Right atrium auricular region (tissue), 2 donors: ENCODE measurements around the gene ILK. TPM values are rescaled to one million over a fixed set of nuclear protein-coding genes. Genes with fewer than 3 reads are reported as not detected.

ENCODE experiments used
- DNase-seq: peaks from one replicate; pipeline ENCODE4 v3.0.0-alpha.2; 2019; ENCODE audit warnings: low spot score
- H3K27ac ChIP-seq, 2 donors: fragments of 200-600 bp; sonication (generic); 1 replicate in 1 of 2; 2 replicates in 1 of 2; pipeline ENCODE4 v1.5.1; 2016 to 2019
- H3K27me3 ChIP-seq, 2 donors: fragments of 200-600 bp; sonication (generic); one replicate each; pipeline versions ENCODE4 v1.5.1 to v1.6.0; 2017 to 2019
- H3K36me3 ChIP-seq: fragments of 200-600 bp; sonication (generic); one replicate; pipeline ENCODE4 v1.5.1; 2016
- H3K4me1 ChIP-seq, 2 donors: fragments of 200-600 bp; sonication (generic); one replicate each; pipeline versions ENCODE4 v1.5.1 to v1.6.0; 2017 to 2019
- H3K4me3 ChIP-seq, 2 donors: fragments of 200-600 bp; sonication (generic); 1 replicate in 1 of 2; 2 replicates in 1 of 2; pipeline ENCODE4 v1.5.1; 2017 to 2019; ENCODE audit warnings: mild to moderate bottlenecking in 1 of 2, moderate library complexity in 1 of 2
- H3K9me3 ChIP-seq, 2 donors: fragments of 200-600 bp; sonication (generic); one replicate each; pipeline ENCODE4 v1.5.1; 2019
- total RNA-seq, 2 donors: library from RNA; depleted of rRNA; stranded (reverse); fragments of >200 nt; gene quantifications; one replicate each; pipeline ENCODE4 v1.1.0, GENCODE V29; 2016
- TF ChIP-seq, protein P1 (sequence below), 2 donors: fragments of 200-600 bp; sonication (generic); IDR thresholded peaks; one replicate each; pipeline ENCODE4 v1.5.1; 2019; ENCODE audit warnings: antibody characterized with exemption in 2 of 2

ILK gene
- total RNA-seq, 2 donors from 2014 or later, result 142 to 193 TPM

DNA sequence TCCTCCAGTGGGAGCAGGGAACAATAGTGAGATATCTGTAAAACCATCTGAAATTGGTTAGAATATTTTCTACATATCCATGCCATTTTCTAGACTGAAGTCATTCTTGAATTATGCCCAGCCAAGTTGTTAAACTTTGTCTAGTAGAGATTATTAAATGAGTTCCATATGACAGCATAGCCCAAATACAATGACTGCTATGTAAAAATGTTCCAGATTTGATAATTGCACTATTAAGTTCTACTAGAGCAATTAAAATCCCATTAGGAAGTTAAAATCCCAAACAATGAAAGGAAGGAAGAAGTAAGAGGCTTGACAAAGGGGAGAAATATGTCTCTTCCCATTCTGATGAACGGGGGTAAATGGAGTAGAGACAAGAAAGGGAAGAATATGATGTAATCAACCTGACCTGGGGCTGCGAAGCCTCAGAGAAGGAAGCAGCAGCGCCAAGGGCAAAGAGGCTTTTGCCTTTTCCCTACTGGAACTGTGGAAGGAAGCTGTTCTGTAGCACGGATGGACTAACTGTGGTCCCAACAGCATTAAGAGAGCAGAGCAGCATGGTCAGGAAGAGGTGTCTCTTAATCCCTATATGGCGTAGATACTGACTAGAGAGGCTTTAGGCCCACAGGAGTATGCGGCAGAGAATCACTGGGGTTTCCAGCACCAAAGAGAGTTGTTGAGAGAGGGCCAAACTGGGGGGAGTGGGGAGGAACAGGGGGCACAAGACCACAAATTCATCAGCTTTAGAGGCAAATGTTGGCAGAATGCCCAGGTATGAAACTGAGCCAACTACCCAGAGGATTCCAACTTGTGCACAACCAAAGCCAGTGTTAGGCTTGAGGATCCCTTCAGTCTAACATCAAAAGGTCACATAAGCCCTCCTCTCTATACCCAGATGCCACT lies 26.9 kb upstream of the ILK start:
- Histone ChIP-seq H3K27me3 (no peaks in the 10 kb centered on the region), H3K27ac (peak overlapping the region; percentile 46 to 56), H3K4me3 (no peak overlapping the region), H3K9me3 (no peaks in the 10 kb centered on the region), H3K36me3 (no peaks in the 10 kb centered on the region), H3K4me1 (peaks cover 0 to 14% of the 10 kb centered on the region in 2 donors)
- TF ChIP-seq, protein P1, sequence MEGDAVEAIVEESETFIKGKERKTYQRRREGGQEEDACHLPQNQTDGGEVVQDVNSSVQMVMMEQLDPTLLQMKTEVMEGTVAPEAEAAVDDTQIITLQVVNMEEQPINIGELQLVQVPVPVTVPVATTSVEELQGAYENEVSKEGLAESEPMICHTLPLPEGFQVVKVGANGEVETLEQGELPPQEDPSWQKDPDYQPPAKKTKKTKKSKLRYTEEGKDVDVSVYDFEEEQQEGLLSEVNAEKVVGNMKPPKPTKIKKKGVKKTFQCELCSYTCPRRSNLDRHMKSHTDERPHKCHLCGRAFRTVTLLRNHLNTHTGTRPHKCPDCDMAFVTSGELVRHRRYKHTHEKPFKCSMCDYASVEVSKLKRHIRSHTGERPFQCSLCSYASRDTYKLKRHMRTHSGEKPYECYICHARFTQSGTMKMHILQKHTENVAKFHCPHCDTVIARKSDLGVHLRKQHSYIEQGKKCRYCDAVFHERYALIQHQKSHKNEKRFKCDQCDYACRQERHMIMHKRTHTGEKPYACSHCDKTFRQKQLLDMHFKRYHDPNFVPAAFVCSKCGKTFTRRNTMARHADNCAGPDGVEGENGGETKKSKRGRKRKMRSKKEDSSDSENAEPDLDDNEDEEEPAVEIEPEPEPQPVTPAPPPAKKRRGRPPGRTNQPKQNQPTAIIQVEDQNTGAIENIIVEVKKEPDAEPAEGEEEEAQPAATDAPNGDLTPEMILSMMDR (IDR thresholded peaks at IDR 0.05), result no peak
- DNase-seq, result no peak

DNA sequence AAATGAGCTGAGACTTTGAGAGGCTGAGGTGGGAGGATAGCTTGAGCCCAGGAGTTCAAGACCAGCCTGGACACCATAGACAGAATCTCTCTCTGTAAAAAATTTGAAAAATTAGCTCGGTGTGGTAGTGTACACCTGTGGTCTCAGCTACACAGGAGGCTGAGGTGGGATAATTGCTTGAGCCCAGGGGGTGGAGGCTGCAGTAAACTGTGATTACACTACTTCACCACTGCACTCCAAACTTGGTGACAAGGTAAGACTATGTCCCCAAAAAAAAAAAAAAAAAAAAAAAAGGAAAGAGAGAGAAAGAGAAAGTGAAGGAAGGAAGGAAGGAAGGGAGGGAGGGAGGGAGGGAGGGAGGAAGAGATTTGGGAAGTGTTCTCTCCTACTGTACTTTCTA lies 25.4 kb upstream of the ILK start:
- Histone ChIP-seq H3K4me3 (no peak overlapping the region), H3K27me3 (no peaks in the 10 kb centered on the region), H3K36me3 (no peaks in the 10 kb centered on the region), H3K27ac (no peak overlapping the region), H3K9me3 (peaks cover 0 to 10% of the 10 kb centered on the region in 2 donors), H3K4me1 (peaks cover 0 to 14% of the 10 kb centered on the region in 2 donors)
- DNase-seq, result no peak
- TF ChIP-seq, protein P1 (IDR thresholded peaks at IDR 0.05), result no peak

DNA sequence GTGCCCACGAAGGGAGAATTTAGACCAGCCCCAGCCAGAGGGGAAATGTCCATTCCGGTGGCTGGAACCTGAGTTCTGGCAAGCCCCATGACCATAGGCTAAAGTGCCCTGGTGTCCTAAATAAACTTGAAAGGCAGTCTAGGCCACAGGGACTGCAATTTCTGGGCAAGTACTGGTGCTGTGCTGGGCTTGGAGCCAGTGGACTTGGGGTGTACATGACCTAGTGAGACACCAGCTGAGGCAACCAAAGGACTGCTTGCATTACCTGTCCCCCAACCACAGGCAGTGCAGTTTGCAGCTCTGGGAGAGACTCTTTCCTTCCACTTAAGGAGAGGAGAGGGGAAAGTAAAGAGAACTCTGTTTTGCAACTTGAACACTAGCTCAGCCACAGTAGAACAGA lies 23.9 kb upstream of the ILK start:
- H3K27ac ChIP-seq, result no peak overlapping the region
- peaks cover 5 to 26% of the 10 kb centered on the region in 2 donors for H3K9me3 ChIP-seq
- H3K4me3 ChIP-seq, result no peak overlapping the region
- TF ChIP-seq, protein P1 (IDR thresholded peaks at IDR 0.05), result no peak
- H3K4me1 ChIP-seq, result peaks cover 0 to 14% of the 10 kb centered on the region in 2 donors
- H3K36me3 ChIP-seq, result no peaks in the 10 kb centered on the region
- no peak for DNase-seq
- no peaks in the 10 kb centered on the region for H3K27me3 ChIP-seq

DNA sequence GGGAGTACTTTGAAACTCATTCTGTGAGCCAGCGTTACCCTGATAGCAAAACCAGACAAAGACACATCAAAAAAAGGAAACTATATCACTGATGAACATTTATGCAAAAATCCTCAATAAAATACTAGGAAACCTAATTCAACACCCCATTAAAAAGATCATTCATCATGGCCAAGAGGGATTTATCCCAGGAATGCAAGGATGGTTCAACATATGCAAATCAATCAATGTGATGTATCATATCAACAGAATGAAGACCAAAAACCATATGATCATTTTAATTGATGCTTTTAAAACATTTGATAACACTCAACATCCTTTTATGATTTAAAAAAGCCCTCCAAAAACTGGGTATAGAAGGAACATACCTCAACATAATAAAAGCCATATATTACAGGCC lies 20.0 kb upstream of the ILK start:
- H3K36me3 ChIP-seq, result no peaks in the 10 kb centered on the region
- TF ChIP-seq, protein P1 (IDR thresholded peaks at IDR 0.05), result no peak

DNA sequence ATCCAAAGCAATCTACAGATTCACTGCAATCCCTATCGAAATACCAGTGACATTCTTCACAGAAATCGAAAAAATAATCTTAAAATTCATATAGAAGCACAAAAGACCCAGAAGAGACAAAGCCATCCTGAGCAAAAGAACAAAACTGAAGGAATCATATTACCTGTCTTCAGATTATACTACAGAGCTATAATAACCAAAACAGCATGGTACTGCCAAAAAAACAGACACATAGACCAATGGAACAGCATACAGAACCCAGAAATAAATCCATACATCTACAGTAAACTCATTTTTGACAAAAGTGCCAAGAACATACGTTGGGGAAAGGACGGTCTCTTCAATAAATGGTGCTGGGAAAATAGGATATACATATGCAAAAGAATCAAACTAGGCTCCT lies 19.0 kb upstream of the ILK start:
- no peaks in the 10 kb centered on the region for H3K27me3 ChIP-seq
- DNase-seq, result no peak
- no peaks in the 10 kb centered on the region for H3K36me3 ChIP-seq
- no peaks in the 10 kb centered on the region for H3K4me1 ChIP-seq
- H3K27ac ChIP-seq, result no peak overlapping the region
- peaks cover 5 to 27% of the 10 kb centered on the region in 2 donors for H3K9me3 ChIP-seq
- TF ChIP-seq, protein P1 (IDR thresholded peaks at IDR 0.05), result no peak
- no peak overlapping the region for H3K4me3 ChIP-seq

More for the DNA sequence above, 20.0 kb upstream of the ILK start:
- H3K4me1 ChIP-seq, result no peaks in the 10 kb centered on the region
- DNase-seq, result no peak
- H3K27ac ChIP-seq, result no peak overlapping the region
- peaks cover 5 to 27% of the 10 kb centered on the region in 2 donors for H3K9me3 ChIP-seq
- H3K4me3 ChIP-seq, result no peak overlapping the region
- H3K27me3 ChIP-seq, result no peaks in the 10 kb centered on the region
